ENCODE data around the gene TUT4. TPM values are rescaled to one million over a fixed set of nuclear protein-coding genes. Genes with fewer than 3 reads are reported as not detected.

The TUT4 gene
- total RNA-seq, 2 donors from 2014 or later = 108 to 120 TPM

DNA sequence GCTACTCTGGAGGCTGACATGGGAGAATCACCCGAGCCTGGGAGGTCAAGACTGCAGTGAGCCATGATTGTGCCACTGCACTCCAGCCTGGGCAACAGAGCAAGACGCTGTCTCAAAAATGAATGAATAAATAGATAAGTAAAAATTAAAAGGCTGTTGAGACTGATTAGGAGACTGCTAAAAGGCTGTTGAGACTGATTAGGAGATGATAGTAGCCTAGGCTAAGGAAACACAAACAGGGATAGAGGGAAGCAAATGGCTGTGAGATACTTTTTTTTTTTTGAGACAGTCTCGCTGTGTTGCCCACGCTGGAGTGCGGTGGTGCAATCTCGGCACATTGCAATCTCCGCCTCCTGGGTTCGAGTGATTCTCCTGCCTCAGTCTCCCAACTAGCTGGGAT is 120.1 kb downstream of the TUT4 start:
- DNase-seq (no peak), ATAC-seq (replicated peaks in 1 of 2) (no peak)
- H3K36me3 Mint-ChIP-seq (ENCODE audit: insufficient read depth in 2 of 2) = peaks cover 1 to 14% of the 10 kb centered on the region in 2 donors
- no peaks in the 10 kb centered on the region for H3K4me1 Mint-ChIP-seq (ENCODE audit: low read depth)
- H3K4me3 Mint-ChIP-seq = no peak overlapping the region
- no peaks in the 10 kb centered on the region for H3K9me3 Mint-ChIP-seq
- no peak overlapping the region for H3K27ac Mint-ChIP-seq
- no peaks in the 10 kb centered on the region for H3K27me3 Mint-ChIP-seq (ENCODE audit: low read depth)

DNA sequence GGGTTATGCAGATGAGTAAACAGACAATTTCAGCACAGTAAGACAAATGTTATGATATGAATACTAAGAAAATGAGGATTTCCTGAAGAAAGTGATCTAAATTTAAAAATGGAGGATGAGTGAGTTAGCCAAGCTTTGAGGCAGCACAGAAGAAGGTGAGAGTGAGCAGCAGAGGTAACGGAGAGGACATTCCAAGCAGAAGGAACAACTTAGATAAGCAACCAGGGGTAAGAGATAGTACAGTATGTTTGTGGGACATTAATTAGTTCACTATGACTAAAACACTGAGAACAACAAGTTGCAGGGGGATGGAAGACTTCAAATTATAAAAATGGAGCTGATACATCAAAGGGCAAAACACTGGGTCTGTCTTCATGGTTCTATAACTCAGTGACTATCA is 125.7 kb downstream of the TUT4 start:
- Mint-ChIP-seq H3K4me3 (no peak overlapping the region), H3K9me3 (no peaks in the 10 kb centered on the region), H3K4me1 (ENCODE audit: low read depth) (peaks cover 34% of the 10 kb centered on the region), H3K36me3 (ENCODE audit: insufficient read depth in 2 of 2) (peaks cover 8 to 24% of the 10 kb centered on the region in 2 donors), H3K27me3 (ENCODE audit: low read depth) (no peaks in the 10 kb centered on the region), H3K27ac (peak overlapping the region; percentile 47)
- DNase-seq (no peak), ATAC-seq (replicated peaks in 1 of 2) (no peak)

DNA sequence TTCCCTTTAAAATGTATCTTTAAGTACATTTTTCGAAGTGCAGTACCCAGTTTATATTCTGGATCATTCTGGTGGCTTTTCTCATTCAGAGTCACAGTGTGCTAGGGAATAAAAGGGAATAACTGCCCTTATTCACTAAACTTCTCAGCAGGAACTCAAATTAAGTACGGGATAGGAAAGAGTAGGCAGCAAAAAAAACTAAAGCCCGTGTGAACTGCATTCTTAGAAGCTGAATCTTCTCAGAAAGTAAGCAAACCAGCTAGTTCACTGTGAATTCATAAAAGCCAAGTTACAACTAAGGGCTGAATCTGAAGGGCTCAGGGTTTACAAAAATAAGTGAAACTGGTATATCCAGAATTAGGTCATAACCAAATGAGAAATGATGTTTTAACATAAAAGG is 126.5 kb downstream of the TUT4 start:
- Mint-ChIP-seq H3K36me3 (ENCODE audit: insufficient read depth in 2 of 2) (peaks cover 8 to 24% of the 10 kb centered on the region in 2 donors), H3K4me1 (ENCODE audit: low read depth) (peaks cover 34% of the 10 kb centered on the region), H3K4me3 (no peak overlapping the region), H3K27ac (peak overlapping the region; percentile 59), H3K9me3 (no peaks in the 10 kb centered on the region), H3K27me3 (ENCODE audit: low read depth) (no peaks in the 10 kb centered on the region)
- ATAC-seq (replicated peaks in 1 of 2) = no peak
- DNase-seq = no peak

DNA sequence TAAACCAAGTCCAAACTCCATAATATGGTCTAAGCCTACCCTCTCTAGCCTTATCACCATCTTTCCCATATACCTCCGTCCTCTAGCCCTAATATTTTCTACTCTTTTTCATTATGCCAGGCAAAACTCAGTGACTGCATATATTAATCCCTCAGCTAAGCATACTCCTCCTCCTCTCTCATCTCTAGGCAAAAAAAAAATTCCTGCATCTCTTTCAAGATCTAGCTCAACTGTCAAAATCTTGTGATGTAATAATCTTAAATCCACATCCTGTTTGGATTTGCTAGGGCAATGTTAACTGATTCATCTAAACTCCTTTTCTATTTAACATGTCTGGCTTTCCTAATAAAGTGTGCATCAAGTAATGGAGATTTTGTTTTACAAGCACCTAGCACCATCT is 128.1 kb downstream of the TUT4 start:
- peaks cover 36% of the 10 kb centered on the region for H3K4me1 Mint-ChIP-seq (ENCODE audit: low read depth)
- H3K27ac Mint-ChIP-seq = peak overlapping the region; percentile 99
- peak overlapping the region in 1 of 2 donors; percentile 60 for H3K4me3 Mint-ChIP-seq
- no peak for ATAC-seq (replicated peaks in 1 of 2)
- no peaks in the 10 kb centered on the region for H3K9me3 Mint-ChIP-seq
- peaks cover 8 to 22% of the 10 kb centered on the region in 2 donors for H3K36me3 Mint-ChIP-seq (ENCODE audit: insufficient read depth in 2 of 2)
- DNase-seq = no peak
- no peaks in the 10 kb centered on the region for H3K27me3 Mint-ChIP-seq (ENCODE audit: low read depth)

DNA sequence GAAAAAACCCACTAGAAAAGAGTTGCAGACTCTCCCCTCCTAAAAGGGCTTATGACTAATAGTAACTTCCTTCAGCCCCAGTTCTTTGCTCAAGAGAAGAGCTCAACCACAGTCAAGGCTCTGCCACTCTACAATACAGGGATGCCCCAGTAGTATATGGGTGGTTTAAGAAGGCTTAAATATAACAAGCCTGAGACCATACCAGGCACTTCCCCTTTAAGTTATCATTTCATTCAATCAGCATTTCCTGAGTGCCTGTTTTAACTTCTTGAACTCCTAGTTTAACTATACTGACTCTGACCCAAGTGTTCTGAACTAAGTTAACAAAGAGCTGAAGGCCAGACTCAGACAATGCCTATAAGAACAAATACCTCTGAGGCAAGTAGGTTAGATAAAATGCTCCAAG is 128.7 kb downstream of the TUT4 start:
- H3K27ac Mint-ChIP-seq = peak overlapping the region; percentile 99
- ATAC-seq (replicated peaks in 1 of 2) (peak; percentile 93), DNase-seq (peak in 1 of 2 donors; percentile 14)
- no peaks in the 10 kb centered on the region for H3K27me3 Mint-ChIP-seq (ENCODE audit: low read depth)
- peaks cover 8 to 27% of the 10 kb centered on the region in 2 donors for H3K36me3 Mint-ChIP-seq (ENCODE audit: insufficient read depth in 2 of 2)
- H3K9me3 Mint-ChIP-seq = no peaks in the 10 kb centered on the region
- peaks cover 42% of the 10 kb centered on the region for H3K4me1 Mint-ChIP-seq (ENCODE audit: low read depth)
- peak overlapping the region; percentile 60 to 61 for H3K4me3 Mint-ChIP-seq

- ATAC-seq (replicated peaks in 1 of 2) = peak; percentile 86 to 91
- peak overlapping the region; percentile 60 to 61 for H3K4me3 Mint-ChIP-seq
- no peaks in the 10 kb centered on the region for H3K27me3 Mint-ChIP-seq (ENCODE audit: low read depth)
- no peaks in the 10 kb centered on the region for H3K9me3 Mint-ChIP-seq
- H3K27ac Mint-ChIP-seq = peak overlapping the region; percentile 99
- peak; percentile 66 to 70 for DNase-seq
- peaks cover 42% of the 10 kb centered on the region for H3K4me1 Mint-ChIP-seq (ENCODE audit: low read depth)
- peaks cover 8 to 28% of the 10 kb centered on the region in 2 donors for H3K36me3 Mint-ChIP-seq (ENCODE audit: insufficient read depth in 2 of 2)
These were observed 129.1 kb downstream of the TUT4 start for GRCh38 chr1:52423771-52424170.

DNA sequence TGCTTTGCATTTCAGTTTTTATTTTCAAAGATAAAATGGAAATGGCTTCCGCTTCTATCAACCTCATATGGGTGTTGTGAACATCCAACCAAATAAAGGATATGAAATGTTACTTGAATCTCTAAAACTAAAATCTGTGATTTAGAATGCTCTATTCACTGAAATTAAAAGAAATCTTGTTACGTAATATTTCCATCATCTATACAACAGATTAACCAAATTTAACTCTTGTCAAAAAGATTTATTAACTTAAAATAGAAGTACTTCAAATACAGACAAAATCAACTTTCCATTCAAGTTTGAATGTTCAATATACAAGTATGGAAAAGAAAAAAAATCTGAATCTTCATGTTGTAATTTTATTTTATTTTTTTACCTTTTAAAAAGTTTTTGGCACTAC is 129.8 kb downstream of the TUT4 start:
- H3K27ac Mint-ChIP-seq = peak overlapping the region; percentile 87
- H3K4me1 Mint-ChIP-seq (ENCODE audit: low read depth) = peaks cover 42% of the 10 kb centered on the region
- H3K9me3 Mint-ChIP-seq = no peaks in the 10 kb centered on the region
- no peak for DNase-seq
- peaks cover 8 to 29% of the 10 kb centered on the region in 2 donors for H3K36me3 Mint-ChIP-seq (ENCODE audit: insufficient read depth in 2 of 2)
- H3K4me3 Mint-ChIP-seq = no peak overlapping the region
- no peaks in the 10 kb centered on the region for H3K27me3 Mint-ChIP-seq (ENCODE audit: low read depth)
- no peak for ATAC-seq (replicated peaks in 1 of 2)

GRCh38 chr1:52420713-52421112 is 132.2 kb downstream of the TUT4 start:
- peaks cover 8 to 29% of the 10 kb centered on the region in 2 donors for H3K36me3 Mint-ChIP-seq (ENCODE audit: insufficient read depth in 2 of 2)
- no peak overlapping the region for H3K27ac Mint-ChIP-seq
- DNase-seq = no peak
- H3K4me1 Mint-ChIP-seq (ENCODE audit: low read depth) = peaks cover 39% of the 10 kb centered on the region
- no peak overlapping the region for H3K4me3 Mint-ChIP-seq
- ATAC-seq (replicated peaks in 1 of 2) = no peak
- H3K9me3 Mint-ChIP-seq = no peaks in the 10 kb centered on the region
- H3K27me3 Mint-ChIP-seq (ENCODE audit: low read depth) = no peaks in the 10 kb centered on the region

GRCh38 chr1:52416811-52417210 is 136.1 kb downstream of the TUT4 start:
- Mint-ChIP-seq H3K4me1 (ENCODE audit: low read depth) (peaks cover 23% of the 10 kb centered on the region), H3K9me3 (no peaks in the 10 kb centered on the region), H3K27ac (peak overlapping the region; percentile 50), H3K4me3 (no peak overlapping the region), H3K27me3 (ENCODE audit: low read depth) (no peaks in the 10 kb centered on the region), H3K36me3 (ENCODE audit: insufficient read depth in 2 of 2) (peaks cover 12 to 36% of the 10 kb centered on the region in 2 donors)
- no peak for DNase-seq
- no peak for ATAC-seq (replicated peaks in 1 of 2)

- H3K36me3 Mint-ChIP-seq (ENCODE audit: insufficient read depth in 2 of 2) = peaks cover 16 to 46% of the 10 kb centered on the region in 2 donors
- H3K4me1 Mint-ChIP-seq (ENCODE audit: low read depth) = peaks cover 22% of the 10 kb centered on the region
- H3K27ac Mint-ChIP-seq = peak overlapping the region; percentile 54
- H3K4me3 Mint-ChIP-seq = no peak overlapping the region
- H3K9me3 Mint-ChIP-seq = no peaks in the 10 kb centered on the region
- no peaks in the 10 kb centered on the region for H3K27me3 Mint-ChIP-seq (ENCODE audit: low read depth)
- DNase-seq (no peak), ATAC-seq (replicated peaks in 1 of 2) (peak; percentile 31 to 32)
These were observed 137.9 kb downstream of the TUT4 start for GRCh38 chr1:52414942-52415341.

GRCh38 chr1:52413410-52413989 is 139.4 kb downstream of the TUT4 start:
- Mint-ChIP-seq H3K27ac (peak overlapping the region; percentile 64), H3K4me1 (ENCODE audit: low read depth) (peaks cover 14% of the 10 kb centered on the region), H3K9me3 (no peaks in the 10 kb centered on the region), H3K4me3 (no peak overlapping the region), H3K27me3 (ENCODE audit: low read depth) (no peaks in the 10 kb centered on the region), H3K36me3 (ENCODE audit: insufficient read depth in 2 of 2) (peaks cover 16 to 45% of the 10 kb centered on the region in 2 donors)
- peak in 1 of 2 donors; percentile 19 for ATAC-seq (replicated peaks in 1 of 2)
- DNase-seq = no peak

DNA sequence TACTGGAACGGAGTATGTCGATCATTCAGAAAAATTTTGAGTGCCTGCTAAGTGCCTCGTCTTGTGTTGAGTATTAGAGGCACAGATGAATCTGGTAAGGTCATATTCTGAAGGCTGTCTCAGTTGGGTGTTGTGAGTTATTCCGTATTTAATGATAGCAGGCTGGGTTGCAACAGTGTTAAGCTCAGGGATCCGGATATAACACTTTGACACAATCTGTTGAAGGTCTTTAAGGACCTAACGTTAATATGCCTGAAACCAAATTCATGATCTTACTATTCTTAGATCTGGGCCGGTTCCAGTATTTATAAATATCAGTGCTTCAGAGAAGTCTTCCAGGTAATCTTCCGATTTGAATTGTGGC is 147.9 kb downstream of the TUT4 start:
- Mint-ChIP-seq H3K4me1 (ENCODE audit: low read depth) (peaks cover 38% of the 10 kb centered on the region), H3K27me3 (ENCODE audit: low read depth) (no peaks in the 10 kb centered on the region), H3K36me3 (ENCODE audit: insufficient read depth in 2 of 2) (peaks cover 22 to 47% of the 10 kb centered on the region in 2 donors), H3K4me3 (peak overlapping the region; percentile 99), H3K27ac (peak overlapping the region; percentile 99), H3K9me3 (no peaks in the 10 kb centered on the region)
- DNase-seq (no peak), ATAC-seq (replicated peaks in 1 of 2) (no peak)

DNA sequence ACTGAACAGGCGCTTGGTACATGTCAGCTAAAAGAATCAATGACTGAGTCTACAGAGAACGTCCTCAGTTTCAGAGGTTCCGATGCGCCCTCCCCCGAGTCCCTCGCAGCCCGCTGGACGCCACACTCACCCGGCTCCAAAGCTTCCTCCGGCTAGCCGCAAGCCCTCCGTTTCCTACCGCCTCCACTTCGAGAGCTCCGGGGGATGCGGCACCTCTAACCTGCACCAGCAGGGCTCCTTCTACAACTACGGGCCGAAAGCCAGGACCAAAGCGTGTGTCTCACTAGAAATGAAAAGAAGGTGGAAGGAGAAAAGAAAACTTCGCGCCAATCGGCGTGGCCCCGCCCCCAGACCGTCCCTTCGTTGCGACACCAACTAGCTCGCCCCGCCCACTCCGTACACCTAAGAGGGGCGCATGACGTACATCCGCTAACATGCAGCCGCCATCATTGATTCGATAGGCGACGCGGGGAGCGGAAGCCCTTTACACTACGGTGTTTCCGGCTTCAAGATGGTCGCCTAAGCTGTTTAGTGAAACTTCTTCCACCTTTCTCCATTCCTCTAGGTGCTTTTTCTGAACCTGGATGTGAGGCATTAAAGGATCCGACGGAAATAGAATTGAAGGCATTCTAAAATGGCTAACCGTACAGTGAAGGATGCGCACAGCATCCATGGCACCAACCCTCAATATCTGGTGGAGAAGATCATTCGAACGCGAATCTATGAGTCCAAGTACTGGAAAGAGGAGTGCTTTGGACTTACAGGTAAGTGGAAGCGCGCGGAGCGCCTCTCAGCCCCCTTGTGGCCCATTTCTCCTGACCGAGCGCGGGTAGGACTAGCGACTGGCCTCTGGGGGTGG is 148.5 kb downstream of the TUT4 start, which contains the start of the genes ORC1 and PRPF38A:
Gene ORC1, minus strand, starts transcription at position 308 of the 859 bp plus-strand sequence. CDS start 2,200 bp downstream, outside the sequence.
Gene PRPF38A, plus strand, starts transcription at position 487 of the 859 bp plus-strand sequence. Its CDS starts 148 bp downstream, at position 635.
- peaks cover 38% of the 10 kb centered on the region for H3K4me1 Mint-ChIP-seq (ENCODE audit: low read depth)
- no peaks in the 10 kb centered on the region for H3K27me3 Mint-ChIP-seq (ENCODE audit: low read depth)
- DNase-seq = peak; percentile 98 to 99
- H3K9me3 Mint-ChIP-seq = no peaks in the 10 kb centered on the region
- peak within 1 kb of the TSS; percentile 99 for H3K27ac Mint-ChIP-seq
- ATAC-seq (replicated peaks in 1 of 2) = peak; percentile 93 to 95
- H3K36me3 Mint-ChIP-seq (ENCODE audit: insufficient read depth in 2 of 2) = peaks cover 25 to 51% of the 10 kb centered on the region in 2 donors
- peak within 1 kb of the TSS; percentile 99 for H3K4me3 Mint-ChIP-seq

Data from activated T-cell treated with anti-CD3 and anti-CD28 coated beads, Interleukin-2, amount 50 U/mL, for 72 hours (primary cell).